Mesendoderm (in vitro differentiated cells): ENCODE measurements around the gene CCL18. TPM values are rescaled to one million over a fixed set of nuclear protein-coding genes. Genes with fewer than 3 reads are reported as not detected.
"Not testable (repeated sequence)": the region's sequence is repeated elsewhere in the genome, so short reads cannot be mapped to it uniquely, and the experiment has no call there.

ENCODE experiments used
- DNase-seq: peaks from one replicate; pipeline ENCODE4 v3.0.0; 2013
- H2AK5ac ChIP-seq: 2 replicates; pipeline ENCODE4 v1.6.1; 2013; ENCODE audit warnings: low read length, inconsistent platforms
- H2BK120ac ChIP-seq: 2 replicates; pipeline ENCODE4 v1.6.1; 2013; ENCODE audit warnings: low read depth, mild to moderate bottlenecking, low read length, moderate library complexity, mixed read lengths
- H2BK15ac ChIP-seq: replicated peaks from 2 replicates; pipeline ENCODE4 v1.6.1; 2013; ENCODE audit warnings: low read depth, mild to moderate bottlenecking, moderate library complexity
- H2BK5ac ChIP-seq: 2 replicates; pipeline ENCODE4 v1.6.1; 2013; ENCODE audit warnings: low read length, inconsistent platforms
- H3K18ac ChIP-seq: 2 replicates; pipeline ENCODE4 v1.6.1; 2013; ENCODE audit warnings: mild to moderate bottlenecking, low read length, mixed read lengths
- H3K23ac ChIP-seq: one replicate; pipeline ENCODE4 v1.6.1; 2013; ENCODE audit warnings: low read length
- H3K27ac ChIP-seq: 2 replicates; pipeline ENCODE4 v1.5.1; 2013; ENCODE audit warnings: low read depth, mild to moderate bottlenecking, inconsistent platforms, low read length, moderate library complexity
- H3K27me3 ChIP-seq: 2 replicates; pipeline ENCODE4 v1.6.1; 2013; ENCODE audit warnings: low read length, control low read depth, mild to moderate bottlenecking, inconsistent platforms; ENCODE audit not compliant: insufficient read depth, poor library complexity
- H3K36me3 ChIP-seq: 2 replicates; pipeline ENCODE4 v1.6.1; 2013; ENCODE audit warnings: low read length, inconsistent platforms; ENCODE audit not compliant: control insufficient read depth, insufficient read depth
- H3K4ac ChIP-seq: one replicate; pipeline ENCODE4 v1.6.1; 2013; ENCODE audit warnings: low read depth, mild to moderate bottlenecking, low read length, moderate library complexity
- H3K4me1 ChIP-seq: 2 replicates; pipeline ENCODE4 v1.6.1; 2013; ENCODE audit warnings: low read depth, low read length, inconsistent platforms; ENCODE audit not compliant: control insufficient read depth
- H3K4me2 ChIP-seq: 2 replicates; pipeline ENCODE4 v1.6.1; 2013; ENCODE audit warnings: low read length
- H3K4me3 ChIP-seq: 2 replicates; pipeline ENCODE4 v1.5.1; 2013; ENCODE audit warnings: mild to moderate bottlenecking, low read length
- H3K56ac ChIP-seq: one replicate; pipeline ENCODE4 v1.6.1; 2013; ENCODE audit warnings: low read length
- H3K79me1 ChIP-seq: 2 replicates; pipeline ENCODE4 v1.6.1; 2013; ENCODE audit warnings: low read length, inconsistent platforms
- H3K79me2 ChIP-seq: 2 replicates; pipeline ENCODE4 v1.6.1; 2013; ENCODE audit warnings: mild to moderate bottlenecking, low read length; ENCODE audit not compliant: control insufficient read depth, insufficient read depth
- H3K9ac ChIP-seq: 2 replicates; pipeline ENCODE4 v1.6.1; 2013; ENCODE audit warnings: low read length, inconsistent platforms
- H4K5ac ChIP-seq: one replicate; pipeline ENCODE4 v1.6.1; 2013; ENCODE audit warnings: low read length
- H4K8ac ChIP-seq: one replicate; pipeline ENCODE4 v1.6.1; 2013; ENCODE audit warnings: low read depth, mild to moderate bottlenecking, control low read depth, low read length, moderate library complexity
- WGBS: extraction: QIAGEN DNeasy Blood & Tissue Kit; methylation state at CpG from one replicate; pipeline ENCODE4 v1.1.7; 2013; ENCODE audit warnings: low lambda C conversion rate, missing lambda C conversion rate; ENCODE audit not compliant: insufficient coverage; ENCODE audit errors: extremely low coverage; 5-methylcytosine and 5-hydroxymethylcytosine counted together
- small RNA-seq: library from polyadenylated mRNA; stranded (forward); fragments of <200 nt; extraction: miRNeasy Mini kit (QIAGEN cat#:217004); gene quantifications from one replicate; pipeline ENCODE3, GENCODE V24; 2013; ENCODE audit not compliant: insufficient read depth

The CCL18 gene

GRCh38 chr17:36120221-36120620, 56.1 kb downstream of the CCL18 start:
- no peak overlapping the region for H3K27ac ChIP-seq
- no peaks in the 10 kb centered on the region for H3K79me2 ChIP-seq
- WGBS = no CpG with 5 or more reads among the region's 3 CpGs
- H3K4me3 ChIP-seq = no peak overlapping the region
- H3K27me3 ChIP-seq = no peaks in the 10 kb centered on the region
- H3K23ac ChIP-seq = no peak overlapping the region
- no peaks in the 10 kb centered on the region for H3K36me3 ChIP-seq
- H2AK5ac ChIP-seq = no peak overlapping the region
- no peak overlapping the region for H2BK120ac ChIP-seq
- H3K4ac ChIP-seq = no peak overlapping the region
- no peaks in the 10 kb centered on the region for H3K4me1 ChIP-seq
- H4K5ac ChIP-seq = no peak overlapping the region
- H3K56ac ChIP-seq = no peak overlapping the region
- no peak overlapping the region for H3K4me2 ChIP-seq
- H2BK15ac ChIP-seq = no peak overlapping the region
- no peak overlapping the region for H3K18ac ChIP-seq
- no peak overlapping the region for H4K8ac ChIP-seq
- DNase-seq = no peak
- H2BK5ac ChIP-seq = no peak overlapping the region
- no peaks in the 10 kb centered on the region for H3K79me1 ChIP-seq
- no peak overlapping the region for H3K9ac ChIP-seq

GRCh38 chr17:36121099-36121498, 57.0 kb downstream of the CCL18 start:
- H3K9ac ChIP-seq, H3K23ac ChIP-seq, H3K27me3 ChIP-seq, H4K5ac ChIP-seq, H2BK15ac ChIP-seq, H3K79me1 ChIP-seq, H2AK5ac ChIP-seq, H3K36me3 ChIP-seq, H3K4ac ChIP-seq, H2BK120ac ChIP-seq, DNase-seq, H3K27ac ChIP-seq, H4K8ac ChIP-seq, H3K79me2 ChIP-seq, H2BK5ac ChIP-seq, H3K56ac ChIP-seq, H3K18ac ChIP-seq, H3K4me2 ChIP-seq, H3K4me1 ChIP-seq, H3K4me3 ChIP-seq: not testable (repeated sequence)
- WGBS = no CpG with 5 or more reads among the region's 6 CpGs

Small RNA genes within 50 kb of the gene (small RNA-seq; reads per million reads assigned to genes)
- gene RN7SL301P = not detected
